GM15510 (cell line): Measurements from ENCODE around the gene INHBA.

Source experiments
- POLR2A ChIP-seq: IDR thresholded peaks from 3 replicates; pipeline ENCODE4 v1.6.1; 2011; ENCODE audit warnings: borderline replicate concordance; ENCODE audit not compliant: insufficient read length; ENCODE audit errors: extremely low read depth

The INHBA gene

DNA sequence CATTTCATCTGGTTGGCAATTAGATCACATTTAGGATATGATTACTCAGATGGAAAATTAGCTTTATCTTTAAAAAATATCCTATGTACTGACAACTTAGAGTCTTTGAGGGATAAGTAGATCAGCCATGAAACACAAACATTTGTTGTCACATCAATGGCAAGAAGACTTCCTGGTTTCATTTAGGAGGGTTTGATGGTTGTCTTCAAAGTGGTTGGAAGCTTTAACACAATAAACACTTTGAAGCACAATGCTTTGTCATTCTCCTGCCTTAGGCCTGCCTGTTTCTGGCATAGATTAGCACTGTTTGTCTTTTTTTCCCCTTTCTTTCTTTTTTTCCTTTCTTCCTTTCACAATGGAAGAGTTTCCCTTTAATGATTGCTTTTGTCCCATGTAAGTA is 20.5 kb downstream of the INHBA start:
- TF ChIP-seq POLR2A = no peak

DNA sequence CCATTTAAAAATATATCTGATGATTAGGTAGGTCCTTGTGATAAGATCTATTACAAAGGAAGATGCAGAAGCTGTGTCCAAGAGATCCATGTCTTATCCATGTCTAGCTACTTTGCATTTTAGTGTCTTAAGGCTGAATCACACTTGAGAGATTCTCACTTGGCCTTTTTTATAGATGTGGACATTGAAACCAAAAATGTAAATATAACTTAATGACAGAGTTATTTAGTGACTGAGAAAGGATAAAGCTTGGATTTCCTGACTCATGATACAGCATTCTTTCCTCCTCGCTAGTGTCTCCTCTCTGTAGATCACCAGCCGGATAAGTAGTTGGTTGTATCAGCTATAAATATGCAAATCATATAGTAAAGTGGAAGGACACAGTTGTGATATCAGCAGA is 23.3 kb downstream of the INHBA start:
- TF ChIP-seq POLR2A = no peak

GRCh38 chr7:41674505-41675023 is 28.3 kb downstream of the INHBA start:
- TF ChIP-seq POLR2A = no peak

- no peak for TF ChIP-seq POLR2A
Measured at GRCh38 chr7:41661596-41661995, 41.3 kb downstream of the INHBA start.

DNA sequence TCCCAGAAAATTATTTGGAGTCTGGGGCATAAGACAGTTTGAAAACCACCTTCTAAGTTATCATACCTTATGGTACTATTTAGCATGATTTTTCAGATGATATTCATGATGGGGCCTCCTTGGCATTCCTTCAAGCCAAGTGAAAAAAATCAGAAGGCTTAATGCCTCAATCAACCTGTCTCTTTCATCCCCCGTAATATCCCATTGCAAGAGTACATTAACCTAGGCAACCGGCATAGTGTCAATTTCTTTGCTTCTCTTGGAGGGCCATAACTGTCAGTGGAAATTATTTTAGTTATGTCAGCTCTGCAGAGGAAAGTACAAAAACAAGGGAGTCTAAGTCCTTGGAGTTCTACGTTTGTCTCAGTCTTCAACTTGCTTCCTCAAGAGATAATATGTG is 43.4 kb downstream of the INHBA start:
- no peak for TF ChIP-seq POLR2A

- TF ChIP-seq POLR2A = no peak
Measured at GRCh38 chr7:41656366-41656765, 46.5 kb downstream of the INHBA start.

DNA sequence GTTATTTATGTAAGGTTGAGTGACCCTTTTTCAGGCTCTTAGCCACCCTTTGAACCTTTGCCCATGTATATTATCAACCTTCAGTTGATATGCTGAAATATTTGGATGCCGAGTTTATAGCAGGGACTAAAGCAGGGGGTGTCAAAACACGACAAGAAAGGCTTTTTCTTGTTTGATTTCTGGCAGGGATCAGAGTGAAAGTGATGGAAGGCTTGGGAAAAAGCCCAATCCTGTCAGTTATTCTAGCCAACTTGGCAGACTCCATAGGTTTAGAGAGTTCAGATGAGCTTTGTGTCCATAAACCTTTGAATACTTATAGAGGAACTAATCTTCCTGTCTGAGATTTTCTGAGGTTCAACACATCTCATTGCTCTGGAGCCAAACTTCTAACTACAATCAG is 47.5 kb downstream of the INHBA start:
- no peak for TF ChIP-seq POLR2A

DNA sequence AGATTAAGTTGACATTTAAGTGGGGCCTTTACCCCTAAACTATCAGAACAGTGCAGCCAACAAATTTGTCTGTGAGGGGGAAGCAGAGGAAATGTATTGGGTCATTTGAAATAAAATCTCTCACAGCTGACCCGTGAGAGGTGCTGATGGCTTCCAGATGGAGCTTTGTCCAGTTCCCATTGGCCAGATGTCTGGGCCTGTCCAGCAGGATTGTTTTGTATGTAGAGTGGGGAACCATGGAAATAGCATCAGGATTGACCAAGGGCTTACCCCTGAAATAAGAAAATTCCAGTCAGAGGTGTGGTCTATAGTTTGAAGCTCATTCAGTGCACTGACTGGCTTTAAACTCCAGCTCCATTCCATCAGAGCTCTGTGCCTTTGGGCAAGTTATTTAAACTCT is 50.6 kb downstream of the INHBA start:
- TF ChIP-seq POLR2A = no peak

DNA sequence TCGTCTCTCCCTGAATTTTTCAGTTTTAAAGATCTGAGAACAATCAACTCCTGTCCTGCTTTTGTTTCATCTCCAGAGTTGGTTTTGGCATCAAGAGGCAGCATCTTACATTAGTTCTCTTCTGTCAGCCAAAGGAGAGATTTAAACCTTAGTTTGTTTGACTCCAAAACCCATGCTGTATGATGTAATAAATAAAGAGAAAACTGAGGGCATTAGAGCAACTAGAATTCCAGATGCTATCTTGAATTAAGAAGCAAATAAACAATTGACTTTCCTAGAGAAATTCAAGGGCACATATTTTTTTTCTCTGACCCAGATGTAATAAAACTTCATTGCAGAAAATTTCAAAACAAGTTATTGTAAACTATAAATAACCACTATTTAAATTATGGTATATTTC is 54.4 kb downstream of the INHBA start:
- no peak for TF ChIP-seq POLR2A

DNA sequence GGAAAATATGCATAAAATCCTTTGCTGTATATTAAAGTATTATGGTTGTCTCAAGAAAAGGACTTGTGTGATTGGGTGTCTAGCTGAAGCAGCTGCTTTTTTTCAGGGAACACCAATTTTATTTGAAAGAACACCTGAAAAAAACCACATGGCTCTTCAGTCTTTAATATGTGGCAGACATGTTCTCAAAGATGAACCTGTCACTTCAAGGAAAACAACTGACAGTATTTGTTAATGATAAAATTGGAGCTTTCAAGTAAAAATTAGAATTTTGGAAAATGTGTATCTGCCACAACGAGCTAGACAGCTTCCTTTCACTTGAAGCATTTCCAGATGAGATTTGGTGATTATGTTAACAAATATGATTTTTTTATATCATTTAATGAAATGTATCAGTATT is 59.3 kb downstream of the INHBA start:
- no peak for TF ChIP-seq POLR2A

DNA sequence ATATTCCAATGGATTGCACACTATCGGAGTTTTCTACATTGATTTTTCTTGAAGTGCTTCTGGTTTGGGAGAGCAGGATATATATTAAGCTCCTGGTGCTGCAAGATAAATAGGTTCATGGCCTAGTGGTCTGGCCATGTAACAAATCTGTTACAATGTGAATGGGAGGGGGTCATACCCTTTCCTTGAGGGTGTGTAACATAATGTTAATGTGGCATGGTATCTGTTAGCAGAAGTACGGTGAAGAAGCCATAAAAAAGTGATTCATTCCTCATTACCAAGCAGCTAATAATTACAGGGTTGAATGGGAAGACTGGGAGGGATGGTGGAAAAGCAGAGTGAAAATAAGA is 61.2 kb downstream of the INHBA start:
- no peak for TF ChIP-seq POLR2A

- no peak for TF ChIP-seq POLR2A
Measured at GRCh38 chr7:41641011-41641664, 61.8 kb downstream of the INHBA start.

GRCh38 chr7:41640487-41640886 is 62.4 kb downstream of the INHBA start:
- TF ChIP-seq POLR2A = no peak

GRCh38 chr7:41637049-41637448 is 65.8 kb downstream of the INHBA start:
- TF ChIP-seq POLR2A = no peak
